ENCODE measurements around the gene DNAJC5G.

DNA sequence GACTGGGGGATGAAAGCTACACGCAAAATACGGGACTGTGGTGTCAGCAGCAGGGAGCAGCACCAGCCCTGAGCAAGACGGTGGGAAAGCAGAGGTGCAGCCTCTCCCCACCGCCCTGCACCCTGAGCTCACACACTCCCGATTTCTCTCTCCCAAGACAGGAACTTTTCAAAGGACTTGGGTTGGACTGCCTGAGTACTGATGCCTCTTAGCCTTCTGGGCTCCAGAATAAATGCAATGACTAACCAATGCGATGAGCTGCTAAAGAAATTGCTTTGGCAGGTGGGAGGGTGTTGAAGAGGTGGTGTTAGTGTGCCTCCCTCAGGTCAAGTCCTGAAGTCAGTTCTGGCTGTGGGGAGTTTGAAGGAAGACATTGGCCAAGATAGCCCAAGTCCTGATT lies 16.6 kb downstream of the DNAJC5G start:
- TF ChIP-seq, protein P1, sequence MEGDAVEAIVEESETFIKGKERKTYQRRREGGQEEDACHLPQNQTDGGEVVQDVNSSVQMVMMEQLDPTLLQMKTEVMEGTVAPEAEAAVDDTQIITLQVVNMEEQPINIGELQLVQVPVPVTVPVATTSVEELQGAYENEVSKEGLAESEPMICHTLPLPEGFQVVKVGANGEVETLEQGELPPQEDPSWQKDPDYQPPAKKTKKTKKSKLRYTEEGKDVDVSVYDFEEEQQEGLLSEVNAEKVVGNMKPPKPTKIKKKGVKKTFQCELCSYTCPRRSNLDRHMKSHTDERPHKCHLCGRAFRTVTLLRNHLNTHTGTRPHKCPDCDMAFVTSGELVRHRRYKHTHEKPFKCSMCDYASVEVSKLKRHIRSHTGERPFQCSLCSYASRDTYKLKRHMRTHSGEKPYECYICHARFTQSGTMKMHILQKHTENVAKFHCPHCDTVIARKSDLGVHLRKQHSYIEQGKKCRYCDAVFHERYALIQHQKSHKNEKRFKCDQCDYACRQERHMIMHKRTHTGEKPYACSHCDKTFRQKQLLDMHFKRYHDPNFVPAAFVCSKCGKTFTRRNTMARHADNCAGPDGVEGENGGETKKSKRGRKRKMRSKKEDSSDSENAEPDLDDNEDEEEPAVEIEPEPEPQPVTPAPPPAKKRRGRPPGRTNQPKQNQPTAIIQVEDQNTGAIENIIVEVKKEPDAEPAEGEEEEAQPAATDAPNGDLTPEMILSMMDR (IDR thresholded peaks at IDR 0.05; ENCODE audit: low read length) = no peak
- TF ChIP-seq EZH2 (optimal IDR thresholded peaks at IDR 0.05; ENCODE audit: low read depth, low read length) = no peak
